GDM1 (cell line): ENCODE results near the gene PLD1.

ENCODE experiments used
- DNase-seq: peaks from one replicate; lab custom pipeline; 2025; lab: John Stamatoyannopoulos, UW

The PLD1 gene

DNA sequence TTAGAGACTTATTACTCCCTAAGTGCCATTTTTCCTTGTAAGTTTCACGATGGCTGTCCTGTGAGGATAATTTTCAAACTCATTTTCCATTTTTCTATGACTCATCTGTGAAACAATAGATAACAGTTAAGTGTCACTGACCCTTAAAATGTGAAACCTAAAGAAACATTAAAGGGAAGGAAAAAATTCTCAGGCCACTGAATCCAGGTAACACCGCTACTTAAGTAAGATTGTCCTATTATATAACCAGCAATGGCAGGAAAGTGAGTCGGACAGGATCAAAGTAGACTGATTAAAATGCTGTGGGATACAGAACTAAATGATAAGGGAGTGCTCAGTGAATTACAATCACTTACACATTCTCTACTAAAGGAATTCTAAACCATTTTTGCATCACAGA, 12.4 kb downstream of the PLD1 start:
- DNase-seq = no peak

DNA sequence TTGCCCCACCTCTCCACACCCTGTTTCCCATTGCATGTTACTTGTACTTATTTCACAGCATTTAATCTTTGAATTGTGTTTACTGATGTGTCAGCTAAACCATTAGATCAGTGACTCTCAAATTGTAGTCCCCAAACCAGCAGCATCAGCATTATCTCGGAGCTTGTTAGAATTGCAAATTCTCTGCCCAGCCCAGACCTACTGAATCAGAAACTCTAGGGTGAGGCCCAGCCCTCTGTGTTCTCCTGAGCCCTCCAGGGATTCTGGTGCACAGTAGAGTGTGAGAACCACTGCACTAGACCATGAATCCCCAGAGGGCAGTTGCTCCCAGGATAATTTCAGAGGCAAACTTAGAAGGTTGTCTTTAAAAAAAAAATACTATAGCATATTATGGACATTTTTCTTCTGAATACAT, 13.0 kb downstream of the PLD1 start:
- DNase-seq = no peak

DNA sequence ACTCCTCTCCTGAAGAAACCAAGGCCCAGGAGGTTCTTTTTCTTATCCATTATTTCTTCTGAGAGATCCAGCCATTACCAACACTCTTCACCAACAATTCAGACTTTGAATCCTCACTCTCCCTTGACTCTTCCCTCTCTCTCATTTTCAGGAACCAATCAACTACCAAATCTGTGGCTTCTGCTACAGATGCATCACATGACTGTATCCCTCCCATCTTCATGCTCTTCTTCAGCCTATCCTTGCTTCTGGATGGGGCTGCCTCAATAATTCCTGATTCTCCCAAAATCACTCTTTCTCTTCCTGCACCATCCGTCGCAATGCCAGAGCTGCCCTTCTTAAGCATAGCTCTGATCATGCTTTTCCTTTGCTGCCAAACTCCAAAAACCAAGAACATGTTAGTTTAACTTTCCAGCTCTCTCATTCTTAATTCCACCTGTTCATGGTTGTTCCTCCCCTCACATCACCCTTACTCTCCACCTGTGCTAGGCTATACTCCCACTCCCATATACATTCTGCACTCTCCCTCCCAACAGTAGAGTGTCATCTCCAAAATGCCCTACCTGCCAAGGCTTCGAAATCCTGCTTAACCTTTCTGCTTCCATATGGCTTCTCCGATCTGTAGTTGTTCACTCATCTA, 13.5 kb downstream of the PLD1 start:
- DNase-seq = no peak

DNA sequence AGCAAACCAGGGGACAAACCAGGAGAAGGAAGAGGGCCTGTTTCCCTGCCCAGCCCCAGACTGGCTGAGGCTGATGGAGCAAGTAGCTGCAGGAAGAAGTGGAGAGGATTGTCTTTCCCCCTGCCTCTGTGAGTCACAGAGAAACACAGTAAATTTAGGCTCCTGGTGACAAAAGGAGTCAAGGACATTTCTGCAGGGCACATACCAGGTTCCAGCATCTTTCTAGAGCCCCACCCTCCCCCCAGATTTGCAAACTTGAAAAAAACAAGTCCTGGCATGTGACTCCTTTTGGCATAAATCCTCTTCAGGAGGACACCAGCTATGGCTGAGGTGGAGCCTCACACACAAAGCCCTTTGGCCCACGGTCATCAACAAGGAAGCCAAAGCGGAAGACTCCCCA, 17.8 kb downstream of the PLD1 start:
- no peak for DNase-seq

DNA sequence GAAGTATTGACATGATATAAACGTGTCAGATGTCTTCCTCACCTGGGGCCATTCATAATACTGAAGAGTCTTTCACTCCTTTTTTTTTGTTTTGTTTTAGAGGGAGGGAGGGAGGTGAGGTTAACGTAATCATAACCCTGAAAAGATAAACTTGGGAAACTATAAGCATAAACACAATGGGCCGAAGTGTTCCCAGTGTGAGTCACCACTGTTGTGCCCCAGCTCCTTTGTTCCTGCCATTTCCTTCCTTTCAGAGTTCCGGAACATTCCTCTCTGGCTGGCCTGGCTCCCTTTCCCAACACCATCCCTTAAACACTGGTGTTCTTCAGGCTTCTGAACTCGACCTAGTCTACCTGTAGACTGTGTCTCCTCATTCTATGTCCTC, 18.6 kb downstream of the PLD1 start:
- DNase-seq = no peak

DNA sequence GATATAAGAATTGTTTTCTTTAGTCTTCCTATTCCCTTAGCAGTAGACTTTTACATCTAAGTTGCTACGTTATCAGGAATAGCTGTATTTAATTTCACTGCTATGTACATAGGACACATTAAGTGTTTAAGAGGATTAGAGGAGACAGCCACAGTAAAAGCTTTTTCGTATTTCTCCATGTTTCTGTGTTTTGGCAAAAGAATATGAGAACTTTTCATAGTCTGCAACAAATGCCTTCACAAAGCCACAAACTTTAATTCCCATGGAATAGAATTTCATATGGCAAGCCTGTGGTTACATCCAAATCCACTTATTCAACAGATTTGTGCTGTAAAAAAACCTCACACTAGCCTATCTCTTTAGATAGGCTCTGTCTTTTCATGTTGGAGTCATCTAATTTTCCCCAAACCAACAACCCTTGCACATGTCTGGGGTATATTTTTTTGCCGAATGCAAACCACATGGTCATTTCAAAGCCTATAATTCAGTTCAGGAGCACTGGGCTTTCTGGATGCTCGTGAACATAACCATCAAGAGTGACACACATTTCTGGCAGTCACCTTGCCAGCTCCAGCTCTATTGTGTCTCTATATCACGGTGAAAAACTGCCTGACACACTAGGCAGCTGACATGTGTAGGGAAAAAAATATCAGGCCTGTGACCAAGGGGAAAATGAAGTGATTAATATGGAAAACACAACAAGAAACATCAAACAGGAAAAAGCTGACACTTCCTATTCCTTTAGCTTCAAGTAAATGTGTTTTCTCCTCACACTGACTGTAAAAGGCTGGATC, 19.2 kb downstream of the PLD1 start:
- DNase-seq = no peak

DNA sequence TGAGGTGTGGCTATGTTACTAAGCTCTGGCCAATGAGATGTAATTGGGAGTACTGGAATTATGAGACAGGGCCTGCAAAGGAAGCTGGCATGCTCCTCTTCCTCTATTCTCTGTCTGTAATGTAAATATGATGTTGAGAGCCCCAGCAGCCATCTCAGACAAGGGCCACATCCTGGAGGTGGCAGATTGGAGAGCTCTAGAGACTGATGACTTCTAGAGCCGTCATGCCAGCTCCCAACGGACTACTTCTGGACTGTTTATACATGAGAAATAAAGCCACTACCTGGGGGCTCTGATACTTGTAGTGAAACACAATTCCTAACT, 19.7 kb downstream of the PLD1 start:
- no peak for DNase-seq

DNA sequence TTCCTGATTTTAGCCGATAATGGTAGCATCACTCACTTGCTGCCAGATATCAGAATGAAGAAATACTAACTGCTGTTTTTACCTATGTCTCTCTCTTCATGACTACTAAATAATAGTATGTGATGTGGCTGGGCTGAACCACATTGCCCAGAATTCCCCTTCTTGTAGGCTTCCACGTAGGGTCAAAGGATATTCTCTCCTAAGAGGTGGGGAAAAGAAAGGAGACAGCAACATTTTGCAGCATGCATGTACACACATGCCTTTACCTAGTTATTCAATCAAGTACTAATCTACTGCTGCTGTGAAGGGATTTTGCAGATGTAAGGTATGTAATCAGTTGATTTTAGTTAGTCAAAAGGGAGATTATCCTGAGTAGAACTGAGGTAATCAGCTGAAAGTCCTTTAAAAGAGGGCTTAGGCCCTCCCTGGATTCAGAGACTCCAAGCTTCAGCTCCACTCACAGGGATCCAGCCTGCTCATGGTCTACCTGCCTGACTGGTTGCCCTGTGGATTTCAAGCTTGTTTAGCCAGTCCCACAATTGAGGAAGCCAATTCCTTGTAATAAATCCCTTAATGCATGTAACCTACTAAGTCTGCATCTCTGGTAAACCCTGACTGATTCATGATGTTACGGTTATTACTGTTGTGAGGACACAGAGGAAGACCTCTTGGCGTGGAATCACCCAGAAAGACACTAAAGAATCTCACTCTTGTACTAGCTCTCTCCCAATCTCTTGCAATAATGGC, 20.4 kb downstream of the PLD1 start:
- no peak for DNase-seq

DNA sequence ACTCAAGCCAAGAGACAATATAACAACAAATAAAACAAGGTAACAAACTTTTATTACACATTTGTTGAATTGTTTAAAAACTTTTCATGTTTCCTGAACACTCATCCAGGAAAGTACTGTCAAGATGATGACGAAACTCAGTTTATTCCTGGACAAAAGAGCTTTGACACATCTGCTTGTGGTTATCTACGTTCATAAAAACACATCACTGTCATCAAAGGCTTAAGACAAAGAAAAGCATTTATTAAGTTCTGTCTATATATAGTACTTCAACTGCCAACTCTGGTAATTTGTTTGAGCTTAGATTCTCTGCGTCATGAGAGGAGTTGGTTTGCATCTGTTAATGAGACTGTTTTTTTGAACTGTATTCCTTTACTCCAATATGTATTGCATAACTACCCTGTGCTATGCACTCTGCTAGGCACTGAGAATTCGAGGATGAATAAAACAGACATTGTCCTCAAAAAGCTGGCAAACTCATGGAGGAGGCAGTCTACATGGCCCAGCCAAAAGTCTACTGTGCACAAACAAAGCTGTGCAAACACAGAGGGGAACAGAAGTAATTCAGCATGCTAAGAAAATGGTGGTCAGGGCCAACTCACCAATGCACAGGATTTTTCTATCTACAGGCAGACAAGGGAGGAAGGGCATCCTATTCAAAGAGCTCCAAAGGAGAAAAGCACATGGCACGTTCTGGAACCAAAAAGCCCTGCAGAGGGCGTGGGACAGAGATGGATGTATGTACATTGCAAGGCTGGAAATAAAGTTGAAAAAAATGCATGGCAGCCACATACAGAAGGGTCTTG, 21.5 kb downstream of the PLD1 start:
- DNase-seq = no peak

DNA sequence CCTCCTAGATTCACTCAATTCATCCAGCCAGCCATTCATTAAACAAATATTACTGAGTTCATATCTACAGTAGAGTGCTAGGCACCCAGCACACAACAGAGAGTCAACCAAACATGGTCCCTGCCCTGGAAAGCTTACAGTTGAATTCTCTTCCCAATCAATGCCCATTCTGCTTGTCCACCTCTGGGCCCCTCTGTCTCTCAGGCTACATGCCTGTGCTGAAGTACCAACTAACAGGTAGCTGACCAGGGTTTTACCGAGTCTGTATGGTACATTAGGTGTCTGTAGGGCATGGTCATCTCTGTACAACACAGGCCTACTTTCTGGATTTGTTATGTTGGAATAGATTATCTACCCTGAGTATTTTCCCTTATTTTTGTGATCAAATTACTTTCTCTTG, 23.3 kb downstream of the PLD1 start:
- DNase-seq = no peak

DNA sequence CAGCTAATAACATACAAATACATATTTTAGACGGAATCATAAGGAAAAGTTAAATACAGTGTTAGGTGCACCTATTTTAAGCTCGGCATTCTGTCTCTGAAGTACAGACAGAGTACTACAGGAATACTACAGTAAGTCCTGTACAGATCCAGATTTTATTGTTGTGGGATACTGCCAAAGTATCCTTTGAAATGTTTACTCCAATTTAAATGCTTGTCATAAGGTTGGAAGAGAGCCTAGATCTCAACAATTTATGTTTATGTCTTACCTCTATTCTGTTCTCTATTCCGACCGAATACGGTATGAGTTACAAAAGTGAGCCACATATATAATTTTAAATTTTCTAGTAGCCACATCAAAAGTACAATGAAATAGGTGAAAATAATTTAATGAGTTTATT, 25.3 kb downstream of the PLD1 start:
- DNase-seq = no peak

DNA sequence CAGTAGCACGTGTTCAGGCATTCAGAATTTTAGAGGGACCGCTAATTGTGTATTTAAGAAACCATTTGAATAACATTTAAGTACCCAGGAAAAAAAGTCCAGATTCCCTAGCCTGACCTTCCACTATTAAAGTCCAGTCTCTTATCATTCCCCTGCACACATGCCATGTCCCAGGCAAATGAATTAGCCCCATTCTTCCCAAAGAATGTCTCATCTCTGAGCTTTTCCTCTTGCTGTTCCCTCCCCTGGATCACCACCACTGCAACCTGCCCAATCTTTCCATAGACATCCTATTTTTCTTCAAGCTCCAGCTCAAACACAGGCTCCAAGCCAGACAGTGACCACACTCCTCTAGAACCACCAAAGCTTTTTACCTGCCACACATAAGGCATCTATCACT, 25.9 kb downstream of the PLD1 start:
- DNase-seq = no peak

DNA sequence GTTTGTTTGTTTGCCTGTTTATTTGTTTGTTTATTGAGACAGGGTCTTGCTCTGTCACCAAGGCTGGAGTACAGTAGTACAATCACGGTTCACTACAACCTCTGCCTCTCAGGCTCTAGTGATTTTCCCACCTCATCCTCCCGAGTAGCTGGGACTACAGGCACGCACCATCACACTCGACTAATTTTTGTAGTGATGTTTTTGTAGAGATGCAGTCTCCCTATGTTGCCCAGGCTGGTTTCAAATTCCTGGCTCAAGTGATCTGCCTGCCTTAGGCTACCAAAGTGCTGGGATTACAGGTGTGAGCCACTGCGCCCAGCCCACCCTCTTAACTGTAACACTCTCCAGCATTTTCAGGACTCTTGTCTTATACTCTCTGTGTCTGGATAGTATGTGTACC, 26.7 kb downstream of the PLD1 start:
- no peak for DNase-seq

DNA sequence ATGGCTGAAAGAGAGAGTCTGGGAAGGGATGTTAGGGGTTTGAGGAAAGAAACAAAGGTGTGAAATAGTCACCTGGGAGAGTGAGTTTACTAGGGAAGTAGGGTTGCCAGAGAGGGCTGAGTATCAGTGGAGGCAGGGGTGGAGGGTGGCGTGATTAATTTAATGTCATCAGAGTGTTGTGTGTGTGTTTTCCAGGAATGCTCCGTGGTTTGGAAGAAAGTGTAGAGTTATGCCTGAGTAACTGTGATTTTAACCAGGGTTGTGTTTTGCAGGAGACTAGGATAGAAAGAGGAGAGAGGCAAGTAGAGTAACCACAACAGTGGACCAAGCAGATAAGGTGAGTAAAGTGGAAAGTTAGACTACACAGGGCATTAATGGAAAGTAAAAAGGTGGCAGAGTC, 27.2 kb downstream of the PLD1 start:
- DNase-seq = no peak

DNA sequence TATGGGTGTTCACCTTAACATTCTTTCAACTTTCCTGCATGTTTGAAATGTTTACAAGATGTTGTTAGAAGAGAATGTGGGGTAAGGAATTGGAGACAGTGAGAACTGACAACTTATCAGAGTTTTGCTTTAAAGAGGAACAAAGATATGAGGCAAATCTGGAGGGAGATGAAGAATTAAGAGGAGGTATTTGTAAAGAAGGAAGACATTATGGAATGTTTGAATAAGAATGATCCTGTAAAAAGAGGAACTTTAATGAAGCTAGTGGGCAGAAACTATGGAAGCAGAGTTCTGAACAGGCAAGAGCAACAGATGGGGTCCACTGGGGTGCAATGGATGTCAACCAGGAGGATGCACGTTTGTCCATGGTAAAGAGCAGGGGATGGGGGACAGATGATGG, 27.7 kb downstream of the PLD1 start:
- DNase-seq = no peak

DNA sequence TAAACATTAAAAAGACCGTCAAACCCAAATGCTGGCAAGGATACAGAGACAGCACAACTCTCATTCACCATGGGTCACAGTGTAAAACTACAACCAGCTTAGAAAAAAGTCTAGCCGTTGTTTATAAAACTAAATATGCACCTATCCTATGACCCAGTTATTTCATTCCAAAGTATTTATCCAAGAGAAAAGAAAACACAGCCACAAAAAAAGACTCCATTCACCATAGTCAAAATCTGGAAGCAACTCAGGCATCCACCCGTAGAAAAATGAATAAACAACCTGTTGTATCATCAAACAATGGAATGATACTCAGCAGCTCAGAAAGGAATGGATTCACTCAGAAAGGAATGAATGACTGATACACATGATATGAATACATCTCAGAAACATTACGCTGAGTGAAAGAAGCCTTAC, 28.6 kb downstream of the PLD1 start:
- no peak for DNase-seq

DNA sequence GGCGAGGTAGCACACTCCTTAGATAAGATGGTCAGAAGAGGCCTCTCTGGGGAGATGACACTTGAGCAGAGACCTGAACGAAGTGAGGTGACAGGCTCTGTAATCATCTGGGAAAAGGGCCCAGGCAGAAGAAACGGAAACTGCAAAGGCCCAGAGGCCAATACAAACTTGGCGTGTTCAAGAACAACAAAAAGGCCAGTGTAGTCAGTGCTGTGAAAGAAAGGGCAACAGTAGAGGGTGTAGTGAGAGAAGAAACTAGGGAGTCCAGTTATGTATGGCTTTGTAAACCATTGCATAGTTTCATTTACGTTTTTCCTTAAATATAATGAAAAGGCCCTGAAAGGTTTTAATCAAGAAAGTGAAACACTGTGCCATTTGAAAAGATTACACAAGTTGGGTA, 31.8 kb downstream of the PLD1 start:
- DNase-seq = no peak

DNA sequence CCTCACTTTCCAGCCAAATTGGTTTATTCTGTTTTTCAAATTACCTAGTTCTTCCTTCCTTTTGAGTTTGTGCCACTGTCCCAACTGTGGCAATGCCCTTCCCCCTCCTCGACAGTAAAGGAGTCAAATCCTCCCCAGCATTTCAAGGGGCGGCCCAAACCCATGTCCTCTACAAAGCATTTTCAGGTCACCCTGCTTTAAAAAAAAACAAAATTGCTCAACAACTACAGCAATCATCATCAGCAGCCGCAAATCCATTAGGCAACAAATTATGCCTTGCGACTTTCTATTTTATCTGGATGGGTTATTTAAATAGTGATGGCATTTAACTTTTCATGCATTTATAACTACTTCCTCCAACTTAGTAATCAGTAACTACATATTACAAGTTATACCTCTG, 32.7 kb downstream of the PLD1 start:
- no peak for DNase-seq

DNA sequence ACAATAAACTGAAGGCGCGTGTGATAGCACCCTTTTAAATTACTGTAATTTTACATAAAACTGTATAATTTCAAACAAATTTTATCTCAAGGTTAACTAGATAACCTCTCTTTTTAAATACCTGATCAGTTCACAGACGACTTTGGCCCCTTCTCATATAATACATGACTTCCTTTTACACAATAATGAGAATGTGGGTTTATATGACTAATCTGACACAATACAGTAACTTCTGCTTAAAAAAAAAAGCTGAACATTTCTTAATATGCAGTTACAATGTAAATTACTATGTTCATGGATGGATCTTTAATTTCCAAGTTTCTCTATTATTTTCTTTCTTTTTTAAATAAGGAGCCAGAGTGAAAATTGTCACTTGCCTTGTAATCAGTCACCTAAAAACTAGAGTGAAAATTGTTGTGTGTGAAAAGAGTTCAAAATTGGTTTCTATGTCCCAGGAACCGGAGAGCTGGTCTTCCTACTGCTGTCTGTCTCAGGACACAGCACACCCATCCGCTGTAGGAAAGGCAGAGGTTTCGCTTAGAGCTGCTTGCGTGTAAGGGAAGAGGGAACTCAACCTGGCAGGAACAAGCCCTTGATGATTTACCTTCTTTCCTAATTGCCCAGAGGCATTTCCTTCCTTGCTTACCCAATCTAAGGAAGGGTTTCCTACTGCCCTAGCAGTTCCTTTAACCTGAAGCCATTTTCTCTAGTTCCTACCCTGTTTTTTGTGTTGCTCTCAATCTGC, 33.3 kb downstream of the PLD1 start:
- no peak for DNase-seq

DNA sequence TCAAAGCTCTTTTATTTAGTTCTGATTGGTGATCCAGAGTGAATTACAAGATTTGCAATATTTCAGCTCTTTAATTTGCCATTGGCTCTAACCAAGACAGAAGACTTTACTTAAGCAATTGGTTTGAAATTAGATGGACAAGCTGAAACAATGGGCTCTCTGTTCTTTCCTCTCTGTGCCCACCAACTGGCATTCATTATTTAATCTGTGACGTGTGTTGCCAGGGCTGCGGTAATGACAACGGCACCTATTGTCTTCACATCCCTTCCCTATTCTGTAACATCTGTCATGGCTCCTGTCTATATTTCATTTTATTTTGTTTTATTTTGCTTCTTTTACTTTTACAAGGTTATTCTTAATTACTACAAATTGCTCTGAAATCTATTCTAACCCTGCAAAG, 33.9 kb downstream of the PLD1 start:
- DNase-seq = no peak

DNA sequence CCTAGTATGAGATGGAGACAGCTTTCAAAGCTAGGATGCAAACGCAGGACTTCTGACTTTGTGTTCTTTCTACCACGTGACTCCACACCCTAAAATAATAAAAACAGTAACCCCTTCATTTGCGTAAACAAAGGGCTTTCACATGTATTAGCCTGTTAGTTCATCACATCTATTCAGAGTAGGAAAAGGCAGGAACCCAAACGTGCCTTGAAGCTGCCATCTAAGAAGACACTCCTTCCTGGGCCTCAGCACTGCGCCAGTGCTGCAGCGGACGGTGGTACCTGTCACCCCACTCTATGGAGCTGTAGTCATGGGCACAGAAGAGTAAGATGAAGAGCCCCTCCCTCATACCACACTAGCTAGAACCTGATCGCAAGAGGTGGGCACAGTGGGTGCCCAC, 34.3 kb downstream of the PLD1 start:
- no peak for DNase-seq

DNA sequence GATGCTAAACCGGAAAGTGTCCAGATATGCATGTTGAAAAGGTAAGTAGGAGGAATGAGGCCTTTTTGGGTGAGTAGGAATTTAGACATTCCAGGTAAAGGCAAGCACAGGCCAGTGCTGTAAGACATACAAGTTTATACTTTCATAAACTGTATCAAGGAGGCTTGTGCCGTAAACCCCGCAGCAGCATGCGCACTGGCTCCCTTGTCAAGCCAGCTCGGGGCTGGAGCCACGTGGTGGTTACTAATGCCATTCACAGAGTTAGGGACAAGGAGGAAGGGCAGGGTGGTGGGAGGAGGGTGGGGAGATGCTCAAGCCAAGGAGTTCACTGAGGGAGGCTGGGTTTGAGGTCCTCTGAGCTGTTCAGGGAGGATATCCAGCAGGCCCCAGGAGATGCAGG, 35.8 kb downstream of the PLD1 start:
- DNase-seq = no peak
